ENCODE data around the gene PTCHD4.
A peak's percentile ranks its signal among the peaks of the same experiment; 100 is the strongest.

The PTCHD4 gene

DNA sequence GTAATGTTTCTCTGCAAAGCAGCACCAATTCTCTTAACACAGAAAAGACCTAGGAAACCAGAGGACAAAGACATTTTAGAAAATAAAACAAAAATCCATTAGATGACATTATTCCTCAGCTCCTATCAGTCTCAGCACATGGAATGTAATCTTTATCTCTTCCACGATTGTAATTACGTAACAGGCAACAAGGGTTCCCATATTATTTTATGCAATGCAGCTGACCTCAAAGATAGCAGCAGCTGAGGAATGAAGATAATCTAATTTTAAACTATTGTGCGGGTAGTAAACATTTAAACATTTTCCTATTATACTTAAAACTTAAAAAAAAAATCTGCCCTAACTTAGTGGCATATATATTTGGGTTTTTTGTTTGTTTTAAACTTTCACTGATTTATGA, 33.0 kb upstream of the PTCHD4 start:
- H3K4me3 ChIP-seq (ENCODE audit: insufficient read depth in 1 of 2, low read depth in 1 of 2, low read length in 2 of 2), result no peak overlapping the region
- no peak overlapping the region for H2BK120ac ChIP-seq (ENCODE audit: low read depth, low read length)
- no peaks in the 10 kb centered on the region for H3K79me1 ChIP-seq (replicated peaks; ENCODE audit: low read length, poor library complexity, severe bottlenecking)
- H3K18ac ChIP-seq (ENCODE audit: low read depth in 1 of 2, low read length in 2 of 2), result no peak overlapping the region
- H2BK15ac ChIP-seq (ENCODE audit: low read depth, poor library complexity, severe bottlenecking), result no peak overlapping the region
- no peak overlapping the region for H4K91ac ChIP-seq (ENCODE audit: low read length)
- no peak overlapping the region for H3K4me2 ChIP-seq (ENCODE audit: low read length, poor library complexity, severe bottlenecking)
- no peaks in the 10 kb centered on the region for H3K27me3 ChIP-seq (ENCODE audit: control insufficient read depth in 1 of 2, insufficient read depth in 1 of 2, low read length in 2 of 2)
- H3K4me1 ChIP-seq (ENCODE audit: control insufficient read depth, insufficient read depth, low read depth, low read length), result no peaks in the 10 kb centered on the region
- H3K27ac ChIP-seq (ENCODE audit: low read length, poor library complexity, severe bottlenecking), result no peak overlapping the region
- H2AK5ac ChIP-seq (ENCODE audit: low read length, severe bottlenecking), result no peak overlapping the region
- WGBS, result 67% methylated on average over 2 of the region's 3 CpGs
- no peak for DNase-seq
- no peaks in the 10 kb centered on the region for H3K36me3 ChIP-seq (ENCODE audit: control insufficient read depth in 1 of 2, insufficient read depth in 2 of 2, low read depth in 1 of 2, low read length in 2 of 2)
- no peaks in the 10 kb centered on the region for H3K9me3 ChIP-seq (ENCODE audit: control insufficient read depth, low read length)
- H3K9ac ChIP-seq (ENCODE audit: low read length), result no peak overlapping the region
- no peak overlapping the region for H2AFZ ChIP-seq (ENCODE audit: low read depth, low read length)
- no peak overlapping the region for H3K23ac ChIP-seq (ENCODE audit: low read length in 2 of 2)
- no peak overlapping the region for H2BK12ac ChIP-seq (ENCODE audit: low read length in 2 of 2)
- no peak overlapping the region for H3K14ac ChIP-seq (ENCODE audit: low read length in 2 of 2)
- no peak overlapping the region for H2BK5ac ChIP-seq (ENCODE audit: low read depth, low read length, poor library complexity, severe bottlenecking)
- H3K4ac ChIP-seq (ENCODE audit: low read depth in 1 of 2, low read length in 2 of 2), result no peak overlapping the region
- no peak overlapping the region for H4K8ac ChIP-seq (ENCODE audit: low read length)

DNA sequence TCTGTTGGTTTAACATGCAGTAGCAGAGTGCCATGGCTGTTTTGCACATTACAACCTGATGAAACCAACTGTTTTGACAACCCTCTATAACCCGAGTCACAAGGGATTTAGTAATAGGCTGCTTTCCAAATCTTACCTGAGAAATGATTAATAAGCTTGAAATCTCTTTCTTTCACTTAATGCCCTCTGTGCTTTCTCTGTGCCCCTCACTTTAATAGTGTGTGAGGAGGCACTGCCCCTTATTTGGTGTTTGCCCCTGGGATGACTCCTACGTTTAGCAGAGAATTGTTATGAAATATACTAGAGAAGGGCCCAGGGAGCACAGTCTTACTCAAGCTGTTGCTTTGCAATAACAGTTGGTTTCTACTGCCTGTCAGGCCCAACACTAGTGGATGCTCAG, 31.0 kb upstream of the PTCHD4 start:
- H3K4me1 ChIP-seq (ENCODE audit: control insufficient read depth, insufficient read depth, low read depth, low read length), result no peaks in the 10 kb centered on the region
- no peaks in the 10 kb centered on the region for H3K79me1 ChIP-seq (replicated peaks; ENCODE audit: low read length, poor library complexity, severe bottlenecking)
- 86% methylated on average over 2 of the region's 2 CpGs for WGBS

DNA sequence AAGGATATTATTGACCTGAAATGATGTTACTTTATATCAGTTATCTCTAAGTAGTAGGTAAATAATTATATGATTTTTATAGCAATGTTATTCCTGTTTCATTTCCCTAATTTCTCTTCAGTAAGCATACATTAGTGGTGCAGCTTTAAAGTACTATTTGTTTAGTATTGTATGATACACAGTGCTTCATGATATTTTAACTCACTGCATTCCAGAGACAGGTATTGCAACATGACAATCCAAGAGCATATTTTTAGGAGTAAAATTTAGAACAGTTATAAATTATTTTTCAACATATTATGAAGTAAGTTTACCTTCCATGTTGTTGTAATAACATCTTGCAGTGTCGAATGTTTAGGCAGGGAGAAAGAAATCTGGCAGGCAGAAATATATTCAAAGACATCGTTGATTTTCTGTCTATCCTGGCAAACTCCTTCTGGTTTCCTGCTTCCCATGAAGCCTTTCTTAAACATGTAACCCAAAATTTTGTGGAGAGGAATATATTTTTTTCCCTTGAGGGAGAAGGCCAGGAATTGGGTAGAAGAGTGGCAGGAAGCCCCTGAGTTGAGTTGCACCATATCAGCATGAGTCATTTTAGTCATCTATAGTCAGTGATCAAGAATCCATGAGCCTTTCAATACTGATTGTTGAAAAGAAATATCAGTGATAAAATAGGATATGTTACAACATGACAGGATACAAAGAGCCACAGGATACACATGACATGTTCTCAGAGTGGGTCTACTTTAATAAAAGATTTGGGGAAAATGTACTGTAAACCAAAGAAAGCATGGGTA, 29.0 kb upstream of the PTCHD4 start:
- H3K14ac ChIP-seq (ENCODE audit: low read length in 2 of 2), result no peak overlapping the region
- no peak overlapping the region for H2BK5ac ChIP-seq (ENCODE audit: low read depth, low read length, poor library complexity, severe bottlenecking)
- no peak overlapping the region for H3K27ac ChIP-seq (ENCODE audit: low read length, poor library complexity, severe bottlenecking)
- no peak overlapping the region for H3K4me3 ChIP-seq (ENCODE audit: insufficient read depth in 1 of 2, low read depth in 1 of 2, low read length in 2 of 2)
- no peak overlapping the region for H3K4me2 ChIP-seq (ENCODE audit: low read length, poor library complexity, severe bottlenecking)
- no peaks in the 10 kb centered on the region for H3K4me1 ChIP-seq (ENCODE audit: control insufficient read depth, insufficient read depth, low read depth, low read length)
- H3K9ac ChIP-seq (ENCODE audit: low read length), result no peak overlapping the region
- H2BK12ac ChIP-seq (ENCODE audit: low read length in 2 of 2), result no peak overlapping the region
- no peaks in the 10 kb centered on the region for H3K9me3 ChIP-seq (ENCODE audit: control insufficient read depth, low read length)
- no CpG with 5 or more reads among the region's 2 CpGs for WGBS
- H3K36me3 ChIP-seq (ENCODE audit: control insufficient read depth in 1 of 2, insufficient read depth in 2 of 2, low read depth in 1 of 2, low read length in 2 of 2), result no peaks in the 10 kb centered on the region
- H2BK15ac ChIP-seq (ENCODE audit: low read depth, poor library complexity, severe bottlenecking), result no peak overlapping the region
- no peak overlapping the region for H3K18ac ChIP-seq (ENCODE audit: low read depth in 1 of 2, low read length in 2 of 2)
- H4K8ac ChIP-seq (ENCODE audit: low read length), result no peak overlapping the region
- H3K79me1 ChIP-seq (replicated peaks; ENCODE audit: low read length, poor library complexity, severe bottlenecking), result no peaks in the 10 kb centered on the region
- H3K23ac ChIP-seq (ENCODE audit: low read length in 2 of 2), result no peak overlapping the region
- no peak overlapping the region for H2AK5ac ChIP-seq (ENCODE audit: low read length, severe bottlenecking)
- no peak overlapping the region for H2BK120ac ChIP-seq (ENCODE audit: low read depth, low read length)
- H3K4ac ChIP-seq (ENCODE audit: low read depth in 1 of 2, low read length in 2 of 2), result no peak overlapping the region
- H3K27me3 ChIP-seq (ENCODE audit: control insufficient read depth in 1 of 2, insufficient read depth in 1 of 2, low read length in 2 of 2), result no peaks in the 10 kb centered on the region
- no peak for DNase-seq
- no peak overlapping the region for H4K91ac ChIP-seq (ENCODE audit: low read length)
- H2AFZ ChIP-seq (ENCODE audit: low read depth, low read length), result no peak overlapping the region

More for the DNA sequence above, 31.0 kb upstream of the PTCHD4 start:
- H2AFZ ChIP-seq (ENCODE audit: low read depth, low read length), result no peak overlapping the region
- no peaks in the 10 kb centered on the region for H3K36me3 ChIP-seq (ENCODE audit: control insufficient read depth in 1 of 2, insufficient read depth in 2 of 2, low read depth in 1 of 2, low read length in 2 of 2)
- H3K23ac ChIP-seq (ENCODE audit: low read length in 2 of 2), result no peak overlapping the region
- H4K91ac ChIP-seq (ENCODE audit: low read length), result no peak overlapping the region
- no peak overlapping the region for H2BK15ac ChIP-seq (ENCODE audit: low read depth, poor library complexity, severe bottlenecking)
- H2BK5ac ChIP-seq (ENCODE audit: low read depth, low read length, poor library complexity, severe bottlenecking), result no peak overlapping the region
- no peak overlapping the region for H3K27ac ChIP-seq (ENCODE audit: low read length, poor library complexity, severe bottlenecking)
- no peak overlapping the region for H3K4me2 ChIP-seq (ENCODE audit: low read length, poor library complexity, severe bottlenecking)
- no peaks in the 10 kb centered on the region for H3K27me3 ChIP-seq (ENCODE audit: control insufficient read depth in 1 of 2, insufficient read depth in 1 of 2, low read length in 2 of 2)
- no peaks in the 10 kb centered on the region for H3K9me3 ChIP-seq (ENCODE audit: control insufficient read depth, low read length)
- no peak overlapping the region for H3K9ac ChIP-seq (ENCODE audit: low read length)
- no peak overlapping the region for H3K4me3 ChIP-seq (ENCODE audit: insufficient read depth in 1 of 2, low read depth in 1 of 2, low read length in 2 of 2)
- no peak for DNase-seq
- H3K14ac ChIP-seq (ENCODE audit: low read length in 2 of 2), result no peak overlapping the region
- no peak overlapping the region for H3K18ac ChIP-seq (ENCODE audit: low read depth in 1 of 2, low read length in 2 of 2)
- H4K8ac ChIP-seq (ENCODE audit: low read length), result no peak overlapping the region
- H2BK12ac ChIP-seq (ENCODE audit: low read length in 2 of 2), result no peak overlapping the region
- no peak overlapping the region for H2BK120ac ChIP-seq (ENCODE audit: low read depth, low read length)
- H3K4ac ChIP-seq (ENCODE audit: low read depth in 1 of 2, low read length in 2 of 2), result no peak overlapping the region
- H2AK5ac ChIP-seq (ENCODE audit: low read length, severe bottlenecking), result no peak overlapping the region

DNA sequence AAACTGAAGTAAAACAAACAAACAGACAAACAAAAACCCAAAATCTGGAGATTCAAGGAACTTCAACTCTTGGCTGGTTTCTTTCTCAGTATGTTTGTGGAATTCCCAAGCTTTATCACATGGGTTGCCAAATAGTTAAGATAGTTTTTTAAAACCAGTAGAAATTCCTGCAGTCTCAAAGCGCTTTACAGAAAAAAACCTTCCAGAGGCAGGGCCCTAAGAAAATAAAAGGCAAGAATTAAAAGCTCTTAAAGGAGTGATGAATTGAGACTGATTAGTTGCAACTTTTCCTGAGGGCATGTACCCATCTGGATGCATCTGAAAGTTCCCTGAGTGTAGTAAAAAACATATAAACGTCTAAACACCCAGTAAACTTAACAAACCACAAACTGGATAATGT, 25.9 kb upstream of the PTCHD4 start:
- H4K8ac ChIP-seq (ENCODE audit: low read length), result no peak overlapping the region
- no peak overlapping the region for H3K4me3 ChIP-seq (ENCODE audit: insufficient read depth in 1 of 2, low read depth in 1 of 2, low read length in 2 of 2)
- H3K27me3 ChIP-seq (ENCODE audit: control insufficient read depth in 1 of 2, insufficient read depth in 1 of 2, low read length in 2 of 2), result no peaks in the 10 kb centered on the region
- H3K36me3 ChIP-seq (ENCODE audit: control insufficient read depth in 1 of 2, insufficient read depth in 2 of 2, low read depth in 1 of 2, low read length in 2 of 2), result no peaks in the 10 kb centered on the region
- no peak overlapping the region for H3K4me2 ChIP-seq (ENCODE audit: low read length, poor library complexity, severe bottlenecking)
- no peak overlapping the region for H2BK12ac ChIP-seq (ENCODE audit: low read length in 2 of 2)
- H2BK5ac ChIP-seq (ENCODE audit: low read depth, low read length, poor library complexity, severe bottlenecking), result no peak overlapping the region
- H3K9ac ChIP-seq (ENCODE audit: low read length), result peak overlapping the region; percentile 39
- no peak overlapping the region for H3K23ac ChIP-seq (ENCODE audit: low read length in 2 of 2)
- no peaks in the 10 kb centered on the region for H3K79me1 ChIP-seq (replicated peaks; ENCODE audit: low read length, poor library complexity, severe bottlenecking)
- H4K91ac ChIP-seq (ENCODE audit: low read length), result no peak overlapping the region
- H2AK5ac ChIP-seq (ENCODE audit: low read length, severe bottlenecking), result no peak overlapping the region
- H3K4ac ChIP-seq (ENCODE audit: low read depth in 1 of 2, low read length in 2 of 2), result no peak overlapping the region
- DNase-seq, result peak; percentile 20
- H3K4me1 ChIP-seq (ENCODE audit: control insufficient read depth, insufficient read depth, low read depth, low read length), result peaks cover 2% of the 10 kb centered on the region
- H3K9me3 ChIP-seq (ENCODE audit: control insufficient read depth, low read length), result no peaks in the 10 kb centered on the region
- no peak overlapping the region for H3K18ac ChIP-seq (ENCODE audit: low read depth in 1 of 2, low read length in 2 of 2)
- H2BK120ac ChIP-seq (ENCODE audit: low read depth, low read length), result no peak overlapping the region
- H2AFZ ChIP-seq (ENCODE audit: low read depth, low read length), result no peak overlapping the region
- 75% methylated on average over 2 of the region's 2 CpGs for WGBS
- no peak overlapping the region for H3K27ac ChIP-seq (ENCODE audit: low read length, poor library complexity, severe bottlenecking)
- no peak overlapping the region for H2BK15ac ChIP-seq (ENCODE audit: low read depth, poor library complexity, severe bottlenecking)
- no peak overlapping the region for H3K14ac ChIP-seq (ENCODE audit: low read length in 2 of 2)

All from mesenchymal stem cell (in vitro differentiated cells and primary cell).